HepG2 (cell line): ENCODE measurements around the gene PPP1CB. TPM values are rescaled to one million over a fixed set of nuclear protein-coding genes. Genes with fewer than 3 reads are reported as not detected.

Experiments used
- ATF6 ChIP-seq: sonication (generic); formaldehyde crosslinking; conservative IDR thresholded peaks from 2 replicates; pipeline ENCODE4 v1.4.0; 2020; ENCODE audit warnings: missing genetic modification reagents
- GMEB2 ChIP-seq: IDR thresholded peaks from 2 replicates; pipeline ENCODE4 v1.6.1; 2016; ENCODE audit warnings: missing biosample characterization, missing genetic modification reagents, low read depth
- GTF2F1 ChIP-seq: fragments of 150-350 bp; IDR thresholded peaks from 2 replicates; pipeline ENCODE4 v1.6.1; 2014; ENCODE audit warnings: low read length
- HDAC1 ChIP-seq: sonication (generic); formaldehyde crosslinking; IDR thresholded peaks from 2 replicates; pipeline ENCODE4 v1.5.1; 2020; ENCODE audit warnings: mild to moderate bottlenecking, missing genetic modification reagents
- IKZF1 ChIP-seq: fragments of 450-650 bp; IDR thresholded peaks from 2 replicates; pipeline ENCODE4 v1.7.1; 2016
- KAT8 ChIP-seq: IDR thresholded peaks from 2 replicates; pipeline ENCODE4 v1.6.1; 2016; ENCODE audit warnings: missing genetic modification reagents, missing compliant biosample characterization
- KDM1A ChIP-seq: IDR thresholded peaks from 2 replicates; pipeline ENCODE4 v1.6.1; 2016; ENCODE audit warnings: missing compliant biosample characterization
- KDM5A ChIP-seq: fragments of 200-600 bp; sonication (generic); IDR thresholded peaks from 2 replicates; pipeline ENCODE4 v1.7.0; 2018; ENCODE audit warnings: antibody characterized with exemption, mild to moderate bottlenecking, low read length, borderline replicate concordance
- MAZ ChIP-seq, 2 experiments: sonication (generic) in 1 of 2; formaldehyde crosslinking in 1 of 2; IDR thresholded peaks; 2 replicates each; pipeline versions ENCODE4 v1.5.0 to v1.6.1; 2012 to 2020; ENCODE audit warnings: low read depth in 2 of 2, mild to moderate bottlenecking in 2 of 2, borderline replicate concordance in 1 of 2, improper control_type of control experiment in 1 of 2, low read length in 1 of 2, missing genetic modification reagents in 1 of 2, moderate library complexity in 1 of 2
- NONO ChIP-seq, 2 experiments: fragments of 450-650 bp in 1 of 2; sonication (generic) in 1 of 2; formaldehyde crosslinking in 1 of 2; IDR thresholded peaks in 1 of 2; conservative IDR thresholded peaks in 1 of 2; 2 replicates each; pipeline versions ENCODE4 v1.6.1 to v1.8.0; 2017 to 2022; ENCODE audit warnings: mild to moderate bottlenecking in 1 of 2, missing genetic modification reagents in 1 of 2, moderate library complexity in 1 of 2
- NR2F6 ChIP-seq, 2 experiments: IDR thresholded peaks; 2 replicates each; pipeline ENCODE4 v1.6.1; 2016; ENCODE audit warnings: antibody characterized with exemption in 1 of 2, mild to moderate bottlenecking in 1 of 2
- REPIN1 ChIP-seq: sonication (generic); formaldehyde crosslinking; IDR thresholded peaks from 2 replicates; pipeline ENCODE4 v1.8.0; 2022; ENCODE audit warnings: missing genetic modification reagents, low read depth, mild to moderate bottlenecking, borderline replicate concordance
- RXRA ChIP-seq: sonication (generic); formaldehyde crosslinking; IDR thresholded peaks from 2 replicates; pipeline ENCODE4 v1.5.1; 2020; ENCODE audit warnings: missing genetic modification reagents
- SAP130 ChIP-seq: IDR thresholded peaks from 2 replicates; pipeline ENCODE4 v1.6.1; 2016; ENCODE audit warnings: low read depth
- SMC3 ChIP-seq: IDR thresholded peaks from 2 replicates; pipeline ENCODE4 v1.6.1; 2011; ENCODE audit warnings: low read length, improper control_type of control experiment
- SP140L ChIP-seq: sonication (generic); formaldehyde crosslinking; IDR thresholded peaks from 2 replicates; pipeline ENCODE4 v1.4.0; 2020; ENCODE audit warnings: missing genetic modification reagents, borderline replicate concordance
- TBX3 ChIP-seq: fragments of 450-650 bp; IDR thresholded peaks from 2 replicates; pipeline ENCODE4 v1.6.1; 2017; ENCODE audit warnings: antibody characterized with exemption, mild to moderate bottlenecking, inconsistent platforms, borderline replicate concordance
- THAP11 ChIP-seq: IDR thresholded peaks from 2 replicates; pipeline ENCODE4 v1.6.1; 2016; ENCODE audit warnings: missing biosample characterization, missing genetic modification reagents
- YEATS2 ChIP-seq: sonication (generic); formaldehyde crosslinking; IDR thresholded peaks from 2 replicates; pipeline ENCODE4 v1.4.0; 2020; ENCODE audit warnings: missing genetic modification reagents, borderline replicate concordance
- ZNF235 ChIP-seq: sonication (generic); formaldehyde crosslinking; IDR thresholded peaks from 2 replicates; pipeline ENCODE4 v1.8.1; 2023; ENCODE audit warnings: mild to moderate bottlenecking, missing genetic modification reagents, borderline replicate concordance
- ZNF263 ChIP-seq: sonication (generic); formaldehyde crosslinking; IDR thresholded peaks from 2 replicates; pipeline ENCODE4 v1.4.0; 2020; ENCODE audit warnings: missing genetic modification reagents
- ZNF292 ChIP-seq: sonication (generic); formaldehyde crosslinking; IDR thresholded peaks from 2 replicates; pipeline ENCODE4 v1.8.1; 2022; ENCODE audit warnings: mild to moderate bottlenecking, low read depth, missing genetic modification reagents, borderline replicate concordance
- ZNF549 ChIP-seq: sonication (generic); formaldehyde crosslinking; IDR thresholded peaks from 2 replicates; pipeline ENCODE4 v1.5.0; 2020; ENCODE audit warnings: missing genetic modification reagents
- ZNF670 ChIP-seq: sonication (generic); formaldehyde crosslinking; IDR thresholded peaks from 2 replicates; pipeline ENCODE4 v1.8.0; 2022; ENCODE audit warnings: mild to moderate bottlenecking, missing genetic modification reagents, borderline replicate concordance
- ZNF674 ChIP-seq: sonication (generic); formaldehyde crosslinking; IDR thresholded peaks from 2 replicates; pipeline ENCODE4 v1.5.0; 2020; ENCODE audit warnings: low read depth, mild to moderate bottlenecking, missing genetic modification reagents
- ZNF777 ChIP-seq: sonication (generic); formaldehyde crosslinking; IDR thresholded peaks from 2 replicates; pipeline ENCODE4 v1.4.0; 2020; ENCODE audit warnings: missing genetic modification reagents
- ZZZ3 ChIP-seq: sonication (generic); formaldehyde crosslinking; IDR thresholded peaks from 2 replicates; pipeline ENCODE4 v1.4.0; 2020; ENCODE audit warnings: missing genetic modification reagents, mild to moderate bottlenecking, borderline replicate concordance
- polyA plus RNA-seq, 8 experiments: library from polyadenylated mRNA; depleted of rRNA in 3 of 8; stranded (reverse) in 7 of 8; unstranded in 1 of 8; fragments of >200 nt; fragmentation: Illumina TruSeq in 4 of 8; extraction: Trizol in 4 of 8; gene quantifications; 2 replicates each; pipeline versions ENCODE4 v1.2.1 to v1.2.3, GENCODE V29; 2011 to 2016; ENCODE audit warnings: low read depth in 4 of 8, missing spikeins in 1 of 8, mixed read lengths in 1 of 8; ENCODE audit not compliant: insufficient read depth in 1 of 8
- total RNA-seq, 5 experiments: library from RNA; depleted of rRNA; stranded (reverse); fragments of >200 nt; fragmentation: Illumina TruSeq; extraction: Trizol; gene quantifications; 2 replicates each; pipeline ENCODE4 v1.2.3, GENCODE V29; 2016; ENCODE audit warnings: low read depth in 1 of 5
- TF ChIP-seq, protein P1 (sequence below): fragments of 450-650 bp; IDR thresholded peaks from 2 replicates; pipeline ENCODE4 v1.6.1; 2017

Gene PPP1CB
- total and polyA plus RNA-seq, 2 of the 13 experiments (the other 11 are each of a cell fraction or from before 2014, with no cell fraction given): 46.9 to 109 TPM

DNA sequence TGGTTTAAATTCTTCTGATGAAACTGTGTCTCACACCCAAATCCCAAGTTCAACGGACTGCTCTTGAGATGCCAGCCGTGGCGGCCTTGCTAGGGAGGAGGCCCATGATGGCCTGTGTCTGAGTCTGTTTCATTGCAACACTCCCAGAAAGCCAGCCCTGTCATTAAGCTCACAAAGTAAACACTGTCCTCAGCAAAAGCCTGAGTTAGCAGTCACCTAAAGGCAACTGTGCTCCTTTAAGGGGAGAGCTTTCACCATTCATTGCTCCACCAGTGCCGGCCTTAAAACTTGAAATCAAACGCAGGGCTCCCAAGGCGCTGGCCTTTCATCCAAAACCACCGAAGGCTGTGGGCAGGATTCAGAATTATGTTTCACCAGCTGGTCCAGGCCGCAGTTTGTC lies 42.5 kb upstream of the PPP1CB start (continued):
- TF ChIP-seq KDM5A (no peak), KAT8 (0 out of 2 replicates have a peak, but pooled peaks have one; percentile 26), GTF2F1 (no peak), ZNF674 (CRISPR knock-in tag) (no peak), ZNF235 (CRISPR knock-in tag) (no peak), ZZZ3 (no peak), TBX3 (no peak), ATF6 (CRISPR knock-in tag) (no peak), RXRA (CRISPR knock-in tag) (peak; percentile 29; the same call in 1 of the 2 replicates), NR2F6 (IDR thresholded peaks at IDR 0.05) (no peak), NR2F6 (CRISPR knock-in tag; IDR thresholded peaks at IDR 0.05) (peak; percentile 18; the same call in 1 of the 2 replicates), MAZ (IDR thresholded peaks at IDR 0.05; ENCODE audit: borderline replicate concordance, low read depth, low read length) (no peak), MAZ (CRISPR knock-in tag; IDR thresholded peaks at IDR 0.05; ENCODE audit: low read depth) (no peak), SP140L (CRISPR knock-in tag) (no peak), KDM1A (CRISPR knock-in tag) (0 out of 2 replicates have a peak, but pooled peaks have one; percentile 9), IKZF1 (no peak), GMEB2 (CRISPR knock-in tag) (no peak), ZNF292 (peak; percentile 38; the same call in 1 of the 2 replicates), ZNF670 (0 out of 2 replicates have a peak, but pooled peaks have one; percentile 34), HDAC1 (CRISPR knock-in tag) (peak; percentile 38; the same call in 1 of the 2 replicates), YEATS2 (CRISPR knock-in tag) (peak; percentile 42; the same call in 1 of the 2 replicates), SMC3 (no peak), NONO (IDR thresholded peaks at IDR 0.05) (no peak), NONO (CRISPR knock-in tag; conservative IDR thresholded peaks at IDR 0.05) (0 out of 2 replicates have a peak, but pooled peaks have one; percentile 30), ZNF263 (peak; percentile 76), SAP130 (CRISPR knock-in tag) (peak; percentile 56), ZNF549 (CRISPR knock-in tag) (no peak), THAP11 (CRISPR knock-in tag) (no peak), ZNF777 (CRISPR knock-in tag) (no peak), REPIN1 (CRISPR knock-in tag) (no peak)
- TF ChIP-seq, protein P1, sequence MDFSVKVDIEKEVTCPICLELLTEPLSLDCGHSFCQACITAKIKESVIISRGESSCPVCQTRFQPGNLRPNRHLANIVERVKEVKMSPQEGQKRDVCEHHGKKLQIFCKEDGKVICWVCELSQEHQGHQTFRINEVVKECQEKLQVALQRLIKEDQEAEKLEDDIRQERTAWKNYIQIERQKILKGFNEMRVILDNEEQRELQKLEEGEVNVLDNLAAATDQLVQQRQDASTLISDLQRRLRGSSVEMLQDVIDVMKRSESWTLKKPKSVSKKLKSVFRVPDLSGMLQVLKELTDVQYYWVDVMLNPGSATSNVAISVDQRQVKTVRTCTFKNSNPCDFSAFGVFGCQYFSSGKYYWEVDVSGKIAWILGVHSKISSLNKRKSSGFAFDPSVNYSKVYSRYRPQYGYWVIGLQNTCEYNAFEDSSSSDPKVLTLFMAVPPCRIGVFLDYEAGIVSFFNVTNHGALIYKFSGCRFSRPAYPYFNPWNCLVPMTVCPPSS: no peak
